Bronchial epithelial cell (primary cell): ENCODE measurements around the gene OBP2A. TPM values are rescaled to one million over a fixed set of nuclear protein-coding genes. Genes with fewer than 3 reads are reported as not detected.

Experiments used
- DNase-seq: peaks from one replicate; pipeline ENCODE4 v3.0.0-alpha.2; 2010; ENCODE audit warnings: low read depth
- FAIRE-seq: peaks from 2 replicates; lab custom pipeline; 2011; peaks lifted over from hg19 to GRCh38; lab: Jason Lieb, UNC
- H3K27me3 ChIP-seq: 2 replicates; pipeline ENCODE4 v1.5.1; 2011; ENCODE audit warnings: low read length; ENCODE audit not compliant: control insufficient read depth, insufficient read depth
- H3K36me3 ChIP-seq: 2 replicates; pipeline ENCODE4 v1.5.1; 2011; ENCODE audit warnings: low read length; ENCODE audit not compliant: control insufficient read depth, insufficient read depth
- H3K4me3 ChIP-seq: 2 replicates; pipeline ENCODE4 v1.5.1; 2011; ENCODE audit warnings: mild to moderate bottlenecking, low read depth, low read length, control low read depth
- total RNA-seq: library from RNA; depleted of rRNA; stranded (reverse); fragments of >200 nt; gene quantifications from 2 replicates; pipeline ENCODE4 v1.2.1, GENCODE V29; 2014
- TF ChIP-seq, protein P1 (sequence below): IDR thresholded peaks from 2 replicates; pipeline ENCODE4 v1.5.1; 2011; ENCODE audit warnings: mild to moderate bottlenecking, moderate library complexity, low read length, control low read depth, inconsistent platforms; ENCODE audit not compliant: insufficient read depth, severe bottlenecking

OBP2A gene
- total RNA-seq, 1 donor from 2014 or later, result not detected

DNA sequence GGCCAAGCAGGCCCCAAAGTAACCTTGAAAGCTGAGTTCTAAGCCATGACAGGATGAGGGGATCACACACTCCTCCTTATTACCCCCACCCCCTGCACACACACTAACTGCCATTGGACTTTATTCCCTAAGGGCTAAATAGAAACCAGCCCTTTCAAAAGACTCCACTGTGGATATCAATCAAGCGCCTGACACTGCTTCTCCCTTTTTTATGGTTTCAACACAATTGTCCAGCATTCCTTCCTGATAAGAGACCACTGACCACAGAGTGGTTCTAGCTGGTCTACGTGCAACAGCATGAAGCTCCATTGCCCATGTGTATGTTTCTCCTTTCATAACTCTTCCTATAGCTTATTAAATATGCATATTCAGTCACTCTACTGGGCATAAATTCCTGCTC lies 50.3 kb downstream of the OBP2A start:
- no peak for DNase-seq
- TF ChIP-seq, protein P1, sequence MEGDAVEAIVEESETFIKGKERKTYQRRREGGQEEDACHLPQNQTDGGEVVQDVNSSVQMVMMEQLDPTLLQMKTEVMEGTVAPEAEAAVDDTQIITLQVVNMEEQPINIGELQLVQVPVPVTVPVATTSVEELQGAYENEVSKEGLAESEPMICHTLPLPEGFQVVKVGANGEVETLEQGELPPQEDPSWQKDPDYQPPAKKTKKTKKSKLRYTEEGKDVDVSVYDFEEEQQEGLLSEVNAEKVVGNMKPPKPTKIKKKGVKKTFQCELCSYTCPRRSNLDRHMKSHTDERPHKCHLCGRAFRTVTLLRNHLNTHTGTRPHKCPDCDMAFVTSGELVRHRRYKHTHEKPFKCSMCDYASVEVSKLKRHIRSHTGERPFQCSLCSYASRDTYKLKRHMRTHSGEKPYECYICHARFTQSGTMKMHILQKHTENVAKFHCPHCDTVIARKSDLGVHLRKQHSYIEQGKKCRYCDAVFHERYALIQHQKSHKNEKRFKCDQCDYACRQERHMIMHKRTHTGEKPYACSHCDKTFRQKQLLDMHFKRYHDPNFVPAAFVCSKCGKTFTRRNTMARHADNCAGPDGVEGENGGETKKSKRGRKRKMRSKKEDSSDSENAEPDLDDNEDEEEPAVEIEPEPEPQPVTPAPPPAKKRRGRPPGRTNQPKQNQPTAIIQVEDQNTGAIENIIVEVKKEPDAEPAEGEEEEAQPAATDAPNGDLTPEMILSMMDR, result no peak
- no peak for FAIRE-seq
- H3K36me3 ChIP-seq, result no peaks in the 10 kb centered on the region
- no peaks in the 10 kb centered on the region for H3K27me3 ChIP-seq
- H3K4me3 ChIP-seq, result no peak overlapping the region

Other genes starting within 250 kb of the OBP2A start
- gene PPP1R26, start 66.3 kb upstream of the OBP2A start, total RNA-seq, result 25.9 and 27.9 TPM in 2 replicates
- gene MRPS2, start 45.4 kb upstream of the OBP2A start, total RNA-seq, result 15.5 and 17.8 TPM in 2 replicates
- gene LCN1, start 24.7 kb upstream of the OBP2A start, total RNA-seq, result not detected in 2 replicates
- gene PAEP, start 15.6 kb downstream of the OBP2A start, total RNA-seq, result not detected in 2 replicates
- not detected in 2 replicates for gene GLT6D1, start 93.4 kb downstream of the OBP2A start, total RNA-seq
- gene LCN9, start 117.2 kb downstream of the OBP2A start, total RNA-seq, result not detected in 2 replicates
- not detected in 2 replicates for gene SOHLH1, start 153.4 kb downstream of the OBP2A start, total RNA-seq
- gene KCNT1, start 156.1 kb downstream of the OBP2A start, total RNA-seq, result not detected in 2 replicates